OCI-LY1 (cell line): Measurements from ENCODE around the gene XPO1.
A peak's percentile ranks its signal among the peaks of the same experiment; 100 is the strongest.

Experiments used
- H2AFZ ChIP-seq: fragments of 200-600 bp; sonication (generic), shearing (Covaris generic); 2 replicates; pipeline ENCODE4 v1.6.0; 2014; ENCODE audit warnings: antibody characterized with exemption, mild to moderate bottlenecking, low read length
- H3F3A ChIP-seq: fragments of 200-600 bp; sonication (generic), shearing (Covaris generic); 2 replicates; pipeline ENCODE4 v1.6.0; 2014; ENCODE audit warnings: mild to moderate bottlenecking, antibody characterized with exemption, low read length, moderate library complexity; ENCODE audit not compliant: insufficient read depth
- H3K27ac ChIP-seq: fragments of 200-600 bp; sonication (generic); 2 replicates; pipeline ENCODE4 v1.5.1; 2014; ENCODE audit warnings: low read length, mixed run types, mild to moderate bottlenecking, low read depth; ENCODE audit not compliant: poor library complexity, severe bottlenecking
- H3K27me3 ChIP-seq: fragments of 200-600 bp; sonication (generic); 2 replicates; pipeline ENCODE4 v1.6.0; 2014; ENCODE audit warnings: antibody characterized with exemption, mild to moderate bottlenecking, low read length, moderate library complexity; ENCODE audit not compliant: insufficient read depth
- H3K36me3 ChIP-seq: fragments of 200-600 bp; sonication (generic); 2 replicates; pipeline ENCODE4 v1.6.1; 2014; ENCODE audit warnings: mild to moderate bottlenecking, antibody characterized with exemption, low read length, moderate library complexity, mixed read lengths; ENCODE audit not compliant: insufficient read depth
- H3K4me1 ChIP-seq: fragments of 200-600 bp; sonication (generic); 2 replicates; pipeline ENCODE4 v1.5.1; 2014; ENCODE audit warnings: mild to moderate bottlenecking, low read length, moderate library complexity; ENCODE audit not compliant: insufficient read depth, severe bottlenecking
- H3K4me2 ChIP-seq: fragments of 200-600 bp; sonication (generic), shearing (Covaris generic); 2 replicates; pipeline ENCODE4 v1.6.1; 2014; ENCODE audit warnings: low read length
- H3K4me3 ChIP-seq: fragments of 200-600 bp; sonication (generic); 2 replicates; pipeline ENCODE4 v1.5.1; 2014; ENCODE audit warnings: low read length, low read depth, mild to moderate bottlenecking, mixed read lengths; ENCODE audit not compliant: poor library complexity, severe bottlenecking
- H3K79me2 ChIP-seq: fragments of 200-600 bp; shearing (Covaris generic); 2 replicates; pipeline ENCODE4 v1.6.1; 2016; ENCODE audit warnings: mixed run types, low read length, mixed read lengths; ENCODE audit not compliant: insufficient read depth
- H3K9ac ChIP-seq: fragments of 200-600 bp; sonication (generic), shearing (Covaris generic); 2 replicates; pipeline ENCODE4 v1.6.1; 2014; ENCODE audit warnings: mild to moderate bottlenecking, low read length, mixed read lengths
- H3K9me2 ChIP-seq: fragments of 200-600 bp; sonication (generic), shearing (Covaris generic); 2 replicates; pipeline ENCODE4 v1.6.1; 2014; ENCODE audit warnings: low read depth, mild to moderate bottlenecking, low read length, mixed read lengths
- H3K9me3 ChIP-seq: fragments of 200-600 bp; shearing (Covaris generic); 2 replicates; pipeline ENCODE4 v1.6.1; 2014; ENCODE audit warnings: low read length, mixed read lengths
- H4K20me1 ChIP-seq: fragments of 200-600 bp; sonication (generic), shearing (Covaris generic); 2 replicates; pipeline ENCODE4 v1.6.0; 2016; ENCODE audit warnings: mild to moderate bottlenecking, low read length; ENCODE audit not compliant: insufficient read depth
- CTCF ChIP-seq: fragments of 200-600 bp; sonication (generic), shearing (Covaris generic); IDR thresholded peaks from 2 replicates; pipeline ENCODE4 v1.5.1; 2017; ENCODE audit warnings: mild to moderate bottlenecking, antibody characterized with exemption, low read length, moderate library complexity, mixed read lengths
- EZH2 ChIP-seq: fragments of 200-600 bp; sonication (generic), shearing (Covaris generic); IDR thresholded peaks from 2 replicates; pipeline ENCODE4 v1.8.0; 2017; ENCODE audit warnings: borderline replicate concordance, mixed run types, mild to moderate bottlenecking, antibody characterized with exemption, low read length, moderate library complexity, mixed read lengths

Gene XPO1

GRCh38 chr2:61463769-61464475, 74.2 kb downstream of the XPO1 start:
- peaks cover 20% of the 10 kb centered on the region; the same call in 1 of the 2 replicates for H3K36me3 ChIP-seq

GRCh38 chr2:61461404-61461803, 76.8 kb downstream of the XPO1 start:
- Histone ChIP-seq H3K27ac (no peak overlapping the region), H3K4me2 (no peak overlapping the region), H3F3A (peaks cover 5% of the 10 kb centered on the region; the same call in 1 of the 2 replicates), H3K9me2 (no peaks in the 10 kb centered on the region), H3K9ac (no peak overlapping the region), H2AFZ (no peak overlapping the region), H3K79me2 (peaks cover 99% of the 10 kb centered on the region), H3K4me3 (no peak overlapping the region), H4K20me1 (no peaks in the 10 kb centered on the region), H3K27me3 (no peaks in the 10 kb centered on the region), H3K4me1 (peaks cover 96% of the 10 kb centered on the region), H3K9me3 (no peaks in the 10 kb centered on the region), H3K36me3 (peaks cover 14% of the 10 kb centered on the region; the same call in 1 of the 2 replicates)
- TF ChIP-seq EZH2 (no peak), CTCF (no peak)

More at GRCh38 chr2:61463769-61464475, 74.2 kb downstream of the XPO1 start:
- no peaks in the 10 kb centered on the region for H3K27me3 ChIP-seq
- H2AFZ ChIP-seq: no peak overlapping the region
- H4K20me1 ChIP-seq: no peaks in the 10 kb centered on the region
- H3K4me3 ChIP-seq: peak overlapping the region; percentile 39
- peaks cover 100% of the 10 kb centered on the region for H3K4me1 ChIP-seq
- H3F3A ChIP-seq: peaks cover 5% of the 10 kb centered on the region; the same call in 1 of the 2 replicates
- H3K9me2 ChIP-seq: no peaks in the 10 kb centered on the region
- H3K4me2 ChIP-seq: peak overlapping the region; percentile 69
- no peak for TF ChIP-seq CTCF
- TF ChIP-seq EZH2: no peak
- H3K27ac ChIP-seq: peak overlapping the region; percentile 90
- H3K79me2 ChIP-seq: peaks cover 99% of the 10 kb centered on the region
- H3K9ac ChIP-seq: no peak overlapping the region; the same call in 1 of the 2 replicates
- H3K9me3 ChIP-seq: no peaks in the 10 kb centered on the region

DNA sequence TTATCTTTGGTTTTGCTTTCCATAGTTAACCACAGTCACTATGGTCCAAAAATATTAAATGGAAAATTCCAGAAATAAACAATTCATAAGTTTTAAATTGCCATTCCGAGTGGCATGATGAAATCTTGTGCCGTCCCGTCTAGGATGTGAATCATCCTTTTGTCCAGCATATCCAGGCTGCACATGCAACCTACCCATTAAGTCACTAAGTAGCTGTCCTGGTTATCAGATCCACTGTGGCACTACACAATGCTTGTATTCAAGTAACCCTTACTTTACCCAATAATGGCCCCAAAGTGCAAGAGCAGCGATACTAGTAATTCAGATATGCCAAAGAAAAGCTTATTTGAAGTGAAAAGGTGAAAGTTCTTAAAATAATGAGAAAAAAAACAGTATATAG, 78.0 kb downstream of the XPO1 start:
- peak overlapping the region; percentile 16; the same call in 1 of the 2 replicates for H3K4me2 ChIP-seq
- peaks cover 21% of the 10 kb centered on the region; the same call in 1 of the 2 replicates for H3K36me3 ChIP-seq
- H3K4me3 ChIP-seq: no peak overlapping the region
- H3K9ac ChIP-seq: no peak overlapping the region
- H3F3A ChIP-seq: peaks cover 5% of the 10 kb centered on the region; the same call in 1 of the 2 replicates
- peak overlapping the region; percentile 27 for H3K27ac ChIP-seq
- no peaks in the 10 kb centered on the region for H3K9me2 ChIP-seq
- H4K20me1 ChIP-seq: no peaks in the 10 kb centered on the region
- H3K27me3 ChIP-seq: no peaks in the 10 kb centered on the region
- peaks cover 100% of the 10 kb centered on the region for H3K79me2 ChIP-seq
- H2AFZ ChIP-seq: no peak overlapping the region
- no peaks in the 10 kb centered on the region for H3K9me3 ChIP-seq
- H3K4me1 ChIP-seq: peaks cover 83% of the 10 kb centered on the region
- no peak for TF ChIP-seq CTCF
- no peak for TF ChIP-seq EZH2
